HCT116 (cell line): Measurements from ENCODE around the gene ADARB2.

ENCODE experiments used
- CTCF ChIP-seq, 3 experiments: fragments of 200-600 bp in 1 of 3; sonication (generic) in 1 of 3; IDR thresholded peaks in 2 of 3; conservative IDR thresholded peaks in 1 of 3; 2 replicates each; pipeline ENCODE4 v1.5.1; 2012 to 2017; ENCODE audit warnings: low read depth in 2 of 3, low read length in 2 of 3, antibody characterized with exemption in 1 of 3, borderline replicate concordance in 1 of 3, control low read depth in 1 of 3, mild to moderate bottlenecking in 1 of 3, mixed read lengths in 1 of 3, mixed run types in 1 of 3, moderate library complexity in 1 of 3; ENCODE audit not compliant: insufficient read depth in 1 of 3
- POLR2A ChIP-seq: IDR thresholded peaks from 2 replicates; pipeline ENCODE4 v1.7.0; 2011; ENCODE audit warnings: borderline replicate concordance; ENCODE audit not compliant: insufficient read depth, insufficient read length; ENCODE audit errors: extremely low read depth
- ZBTB33 ChIP-seq: IDR thresholded peaks from 2 replicates; pipeline ENCODE4 v1.6.1; 2011; ENCODE audit warnings: mild to moderate bottlenecking, low read length, moderate library complexity; ENCODE audit not compliant: insufficient replicate concordance; ENCODE audit errors: extremely low read depth
- TF ChIP-seq, protein P1 (sequence below): IDR thresholded peaks from 2 replicates; pipeline ENCODE4 v1.6.1; 2012; ENCODE audit warnings: low read depth

DNA sequence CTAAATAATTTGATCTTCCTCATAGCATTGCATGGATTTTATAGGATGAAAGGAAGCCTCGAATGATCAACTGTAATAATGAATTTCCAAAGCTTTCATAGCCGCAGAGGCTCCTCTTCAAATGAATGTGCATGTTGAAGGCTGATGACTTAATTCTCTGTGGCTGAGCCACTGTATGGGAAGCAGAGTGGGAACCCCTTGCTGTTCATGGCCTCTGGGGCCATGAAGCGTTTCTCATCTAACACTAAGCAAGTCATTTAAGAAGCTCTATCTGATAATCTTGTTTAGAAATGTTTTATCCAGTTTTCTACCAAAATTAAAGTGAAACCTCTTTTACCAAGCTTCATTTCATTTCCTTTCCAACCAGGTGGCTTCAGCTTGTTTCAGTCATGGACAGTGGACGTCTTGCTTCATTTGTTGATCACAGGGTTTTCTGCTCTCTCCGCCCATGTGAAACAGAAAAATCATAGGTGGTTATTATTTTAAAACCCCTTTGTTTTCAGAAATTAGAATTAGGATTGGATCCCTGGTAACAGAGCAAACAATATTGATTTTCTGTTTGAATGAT, 10.3 kb upstream of the ADARB2 start:
- TF ChIP-seq, protein P1, sequence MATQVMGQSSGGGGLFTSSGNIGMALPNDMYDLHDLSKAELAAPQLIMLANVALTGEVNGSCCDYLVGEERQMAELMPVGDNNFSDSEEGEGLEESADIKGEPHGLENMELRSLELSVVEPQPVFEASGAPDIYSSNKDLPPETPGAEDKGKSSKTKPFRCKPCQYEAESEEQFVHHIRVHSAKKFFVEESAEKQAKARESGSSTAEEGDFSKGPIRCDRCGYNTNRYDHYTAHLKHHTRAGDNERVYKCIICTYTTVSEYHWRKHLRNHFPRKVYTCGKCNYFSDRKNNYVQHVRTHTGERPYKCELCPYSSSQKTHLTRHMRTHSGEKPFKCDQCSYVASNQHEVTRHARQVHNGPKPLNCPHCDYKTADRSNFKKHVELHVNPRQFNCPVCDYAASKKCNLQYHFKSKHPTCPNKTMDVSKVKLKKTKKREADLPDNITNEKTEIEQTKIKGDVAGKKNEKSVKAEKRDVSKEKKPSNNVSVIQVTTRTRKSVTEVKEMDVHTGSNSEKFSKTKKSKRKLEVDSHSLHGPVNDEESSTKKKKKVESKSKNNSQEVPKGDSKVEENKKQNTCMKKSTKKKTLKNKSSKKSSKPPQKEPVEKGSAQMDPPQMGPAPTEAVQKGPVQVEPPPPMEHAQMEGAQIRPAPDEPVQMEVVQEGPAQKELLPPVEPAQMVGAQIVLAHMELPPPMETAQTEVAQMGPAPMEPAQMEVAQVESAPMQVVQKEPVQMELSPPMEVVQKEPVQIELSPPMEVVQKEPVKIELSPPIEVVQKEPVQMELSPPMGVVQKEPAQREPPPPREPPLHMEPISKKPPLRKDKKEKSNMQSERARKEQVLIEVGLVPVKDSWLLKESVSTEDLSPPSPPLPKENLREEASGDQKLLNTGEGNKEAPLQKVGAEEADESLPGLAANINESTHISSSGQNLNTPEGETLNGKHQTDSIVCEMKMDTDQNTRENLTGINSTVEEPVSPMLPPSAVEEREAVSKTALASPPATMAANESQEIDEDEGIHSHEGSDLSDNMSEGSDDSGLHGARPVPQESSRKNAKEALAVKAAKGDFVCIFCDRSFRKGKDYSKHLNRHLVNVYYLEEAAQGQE, result no peak
- no peak for TF ChIP-seq POLR2A
- TF ChIP-seq CTCF (IDR thresholded peaks at IDR 0.05 in 2 of 3, conservative IDR thresholded peaks at IDR 0.05 in 1 of 3; ENCODE audit: borderline replicate concordance in 1 of 3, insufficient read depth in 1 of 3, low read depth in 2 of 3, low read length in 2 of 3), result no peak
- no peak for TF ChIP-seq ZBTB33
